ENCODE results near the gene PSMC2.
"Not testable (repeated sequence)": the region's sequence is repeated elsewhere in the genome, so short reads cannot be mapped to it uniquely, and the experiment has no call there.

Gene PSMC2

DNA sequence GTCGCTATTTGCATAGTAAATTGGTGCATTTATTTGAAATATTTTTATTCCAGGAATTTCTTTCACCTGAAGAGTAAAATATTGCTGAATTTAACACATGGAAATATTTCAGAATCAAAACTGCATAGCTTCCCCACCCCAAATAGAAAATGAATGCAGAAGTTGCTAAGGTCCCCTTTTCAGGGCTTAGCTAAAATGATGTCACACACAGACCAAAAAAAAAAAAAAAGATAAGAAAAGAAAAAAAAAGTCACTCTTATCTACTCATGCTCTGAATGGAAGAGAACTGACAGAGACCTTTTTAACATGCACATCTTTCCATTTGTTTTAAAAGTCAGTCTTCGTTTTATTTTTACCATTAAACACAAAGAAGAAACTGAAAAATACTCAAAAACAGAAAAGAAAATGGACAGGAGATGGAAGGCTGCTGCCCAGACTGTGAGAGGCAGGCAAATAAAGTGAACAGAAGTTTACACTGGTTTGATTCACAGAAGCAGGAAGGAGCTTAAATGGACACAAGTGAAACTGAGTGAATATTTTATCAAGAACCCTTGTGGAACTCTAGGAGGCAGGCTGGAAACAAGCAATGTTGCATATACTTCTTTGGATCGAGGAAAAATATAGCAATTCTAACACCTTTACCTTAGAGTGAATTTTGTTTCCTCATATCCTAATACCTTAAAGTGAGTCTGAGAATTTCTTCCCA, 32.0 kb downstream of the PSMC2 start:
- FAIRE-seq = no peak

DNA sequence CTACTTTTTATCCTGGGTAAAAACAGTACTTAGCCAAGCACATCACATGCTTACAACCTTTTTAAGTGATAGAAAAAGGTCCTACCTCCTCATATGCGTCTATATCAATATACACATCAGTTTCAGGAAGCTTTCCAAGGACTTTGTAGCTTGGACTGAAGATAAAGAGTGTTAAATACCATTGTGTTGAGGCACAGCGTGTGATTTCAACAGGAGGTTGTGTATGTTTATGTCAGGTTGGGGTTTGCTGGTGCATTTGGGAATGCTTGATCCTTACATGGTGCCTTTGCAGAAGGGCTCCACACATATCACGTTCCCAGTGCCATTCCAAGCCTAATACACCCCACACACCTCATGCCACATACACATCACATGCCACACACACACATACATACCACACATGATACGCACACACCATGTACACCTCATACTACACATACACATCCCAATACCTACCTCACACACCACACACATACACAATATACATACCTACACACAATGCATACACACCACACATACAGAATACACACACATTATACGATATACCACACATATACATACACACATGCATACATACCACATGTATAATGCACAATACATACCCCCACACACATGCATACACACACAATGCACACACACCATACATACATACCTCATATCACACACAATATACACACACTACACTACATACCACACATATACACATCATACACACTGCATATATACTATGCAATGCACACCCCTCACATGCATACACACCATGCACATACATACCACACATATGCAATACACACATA, 33.1 kb downstream of the PSMC2 start:
- no peak for FAIRE-seq

DNA sequence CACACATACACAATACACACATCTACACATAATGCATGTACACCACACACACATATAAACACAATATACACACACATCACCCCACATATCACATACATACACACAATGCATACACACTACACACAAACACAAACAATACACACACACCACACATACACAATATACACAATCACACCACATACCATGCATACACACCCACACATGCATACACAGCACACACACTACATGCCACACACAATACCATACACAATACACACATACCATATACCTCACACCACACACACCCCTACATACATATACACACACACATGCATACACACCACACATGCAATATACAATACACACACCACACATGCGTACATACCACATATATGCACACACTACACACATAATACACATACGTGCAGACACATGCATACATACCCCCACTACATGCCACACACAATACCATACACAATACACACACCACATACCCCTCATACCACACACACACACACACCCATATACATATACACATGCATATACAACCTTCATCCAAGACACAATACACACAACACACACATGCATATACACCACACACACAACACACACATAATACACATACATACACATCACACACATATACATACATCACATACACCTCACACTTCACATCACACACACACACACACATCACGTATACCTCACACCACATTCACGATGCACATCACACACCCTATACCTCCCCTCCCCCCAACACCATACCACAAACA, 34.0 kb downstream of the PSMC2 start:
- FAIRE-seq = no peak

DNA sequence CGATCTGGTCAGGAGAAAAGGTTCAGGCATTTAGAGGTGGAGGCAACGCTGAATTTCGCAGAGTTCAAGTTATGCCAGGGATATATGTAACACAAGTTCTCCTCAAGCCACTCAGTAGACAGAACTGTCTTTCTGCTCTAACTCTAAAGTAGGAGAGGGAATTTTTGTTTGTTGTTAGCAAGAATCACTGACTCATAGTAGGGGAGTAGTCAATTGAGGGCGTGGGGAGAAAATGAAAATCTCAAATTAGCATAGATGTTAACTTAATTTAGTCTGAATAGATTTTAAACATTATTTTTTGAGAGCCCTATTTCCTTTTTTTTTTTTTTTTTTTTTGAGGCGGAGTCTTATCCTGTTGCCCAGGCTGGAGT, 34.6 kb downstream of the PSMC2 start:
- no peak for FAIRE-seq

DNA sequence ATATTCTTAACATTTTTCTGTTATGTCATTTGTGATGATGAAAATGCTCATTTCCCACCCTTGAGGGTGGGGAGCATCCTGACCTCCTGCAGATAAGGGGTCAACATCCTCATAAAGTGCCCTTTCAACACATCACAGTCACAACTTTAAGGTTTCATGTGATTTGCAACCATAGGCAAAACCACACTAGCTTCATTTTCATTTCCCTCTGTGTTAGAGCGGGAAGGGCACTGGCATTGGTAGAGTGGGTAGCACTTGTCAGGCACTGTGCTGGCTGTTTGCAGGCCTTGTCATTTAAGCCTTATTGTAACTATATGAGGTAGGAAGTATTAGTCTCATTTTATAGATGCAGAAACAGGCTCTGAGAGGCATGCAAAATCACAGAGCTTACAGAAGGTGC, 39.8 kb downstream of the PSMC2 start:
- FAIRE-seq = no peak

DNA sequence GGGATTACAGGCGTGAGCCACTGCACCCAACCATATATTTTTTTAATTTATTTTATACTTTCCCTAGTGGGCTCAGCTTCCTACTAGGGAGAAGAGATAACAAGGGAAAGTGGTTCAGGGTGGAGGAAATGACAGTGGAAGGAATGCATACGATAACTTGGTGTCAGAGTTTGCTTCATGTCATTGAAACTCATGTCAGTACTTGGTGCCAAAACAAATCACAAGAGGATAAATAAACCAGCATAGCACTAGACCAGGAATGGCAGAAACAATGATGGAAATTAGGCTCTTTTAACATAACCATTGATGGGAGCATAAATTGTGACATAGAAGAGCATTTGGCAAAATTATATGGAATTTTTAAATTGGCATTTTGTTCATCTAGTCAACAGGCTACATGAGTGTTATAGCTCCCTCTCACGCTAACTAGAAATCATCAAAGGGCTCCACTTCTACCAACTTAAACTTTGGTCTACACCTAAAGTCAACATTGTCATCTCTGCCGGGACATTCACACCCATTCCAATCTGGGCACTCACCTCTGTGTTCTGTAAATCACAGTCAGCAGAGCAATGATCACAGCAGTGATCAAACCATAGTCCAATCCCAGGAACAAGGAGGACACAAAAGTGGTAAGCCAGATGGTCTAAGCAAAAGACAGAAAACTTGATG, 41.2 kb downstream of the PSMC2 start:
- no peak for FAIRE-seq

DNA sequence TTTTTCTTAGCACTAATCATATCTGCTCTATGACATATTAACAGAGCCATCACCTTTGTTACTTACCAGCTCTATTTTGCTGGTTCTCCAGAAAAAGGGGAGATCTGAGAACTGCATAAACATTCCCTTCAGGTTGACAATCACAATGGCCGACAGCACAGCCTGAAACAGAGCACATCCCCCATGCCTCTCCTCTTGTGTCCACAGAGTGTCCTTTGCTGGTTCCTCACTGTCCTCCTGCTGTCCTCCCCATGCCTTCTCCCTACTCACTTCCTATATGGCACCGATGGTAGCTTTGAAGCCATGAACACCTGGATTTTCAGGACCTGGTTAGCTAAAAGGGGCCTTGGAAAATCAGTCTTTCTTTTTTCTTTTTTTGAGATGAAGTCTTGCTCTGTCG, 41.8 kb downstream of the PSMC2 start:
- FAIRE-seq = no peak

DNA sequence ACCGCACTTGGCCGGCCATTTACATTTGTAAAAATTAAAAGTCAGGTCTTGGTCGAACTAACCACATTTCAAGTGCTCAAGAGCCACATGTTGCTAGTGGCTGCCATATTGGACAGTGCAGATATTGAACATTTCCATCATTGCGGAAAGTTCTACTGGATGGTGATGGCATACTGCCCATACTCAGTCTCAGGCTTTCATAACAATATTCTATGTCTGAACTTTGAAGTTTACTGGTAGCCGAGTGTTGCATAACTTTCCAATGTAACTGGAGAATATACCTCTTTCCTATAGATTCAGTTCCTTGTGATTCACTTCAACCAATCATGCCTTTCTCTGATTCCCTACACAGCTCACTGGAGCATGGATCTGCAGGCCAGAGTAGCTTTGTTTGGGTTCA, 43.7 kb downstream of the PSMC2 start:
- no peak for FAIRE-seq

DNA sequence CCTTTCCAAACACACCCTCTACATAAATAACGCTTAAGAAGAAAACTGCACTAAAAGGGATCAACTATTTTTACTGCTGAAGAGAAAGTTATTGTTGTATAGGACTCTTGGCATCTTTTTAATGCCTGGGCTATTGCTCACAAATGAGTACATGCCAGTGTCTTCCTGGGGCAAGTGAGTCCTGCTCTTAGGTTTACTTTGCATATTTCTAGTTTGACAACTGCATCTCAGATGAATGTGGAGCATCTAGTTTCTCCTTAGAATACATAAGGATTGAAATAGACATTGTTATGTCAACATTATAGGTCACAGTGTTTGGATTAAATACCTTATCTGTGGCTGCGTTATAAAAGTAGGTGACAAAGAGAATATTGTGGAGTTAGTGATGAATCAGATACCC, 44.5 kb downstream of the PSMC2 start:
- no peak for FAIRE-seq

DNA sequence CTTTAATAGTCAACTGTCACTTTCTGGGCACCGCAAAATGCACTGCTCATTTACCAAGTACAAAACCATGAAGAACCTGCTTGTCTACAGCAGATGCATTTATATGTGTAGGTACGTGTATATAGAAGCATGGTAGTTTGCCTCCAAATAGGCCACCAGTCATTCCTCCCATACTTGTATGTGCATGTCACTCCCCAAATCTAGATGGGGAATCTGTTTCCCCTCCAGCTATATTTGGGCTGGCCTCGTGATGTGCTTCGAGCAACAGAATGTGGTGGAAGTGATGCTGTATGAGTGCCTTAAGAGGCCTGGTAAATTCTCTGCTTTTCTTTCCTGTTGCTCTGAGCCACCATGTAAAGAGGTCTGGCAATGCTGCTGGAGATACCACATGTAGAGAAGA, 47.1 kb downstream of the PSMC2 start:
- FAIRE-seq = no peak

DNA sequence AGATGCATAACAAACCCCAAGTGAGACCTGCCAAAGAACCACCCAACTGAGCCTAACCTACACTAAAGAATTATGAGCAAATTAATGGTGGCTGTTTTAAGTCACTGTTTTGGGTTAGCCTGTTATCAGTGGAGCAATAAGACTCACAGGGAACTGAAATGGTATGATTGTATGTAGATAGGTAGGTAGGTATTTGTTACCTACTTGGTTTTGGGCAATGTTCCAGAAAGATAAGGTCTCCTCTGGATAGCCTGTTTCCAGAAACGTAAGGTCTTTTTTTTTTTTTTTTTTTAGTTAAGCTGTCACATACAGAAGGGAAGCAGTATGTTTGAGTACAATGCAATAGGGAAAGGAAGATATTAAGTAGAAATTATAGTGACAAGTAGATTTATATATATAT, 47.6 kb downstream of the PSMC2 start:
- FAIRE-seq = no peak

DNA sequence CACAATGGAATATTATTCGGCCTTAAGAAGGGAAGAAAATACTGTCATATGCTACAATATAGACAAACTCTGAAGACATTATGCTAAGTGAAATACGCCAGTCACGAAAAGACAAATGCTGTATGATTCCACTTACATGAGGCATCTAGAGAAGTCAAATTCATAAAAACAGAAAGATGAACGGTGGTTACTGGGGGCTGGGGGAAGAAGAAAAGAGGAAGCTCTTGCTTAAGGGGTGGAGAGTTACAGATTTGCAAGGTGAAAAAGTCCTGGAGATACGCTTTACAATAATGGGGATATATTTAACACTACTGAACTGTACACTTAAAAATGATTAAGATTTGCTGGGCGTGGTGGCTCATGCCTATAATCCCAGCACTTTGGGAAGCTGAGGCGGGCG, 49.0 kb downstream of the PSMC2 start:
- no peak for FAIRE-seq

DNA sequence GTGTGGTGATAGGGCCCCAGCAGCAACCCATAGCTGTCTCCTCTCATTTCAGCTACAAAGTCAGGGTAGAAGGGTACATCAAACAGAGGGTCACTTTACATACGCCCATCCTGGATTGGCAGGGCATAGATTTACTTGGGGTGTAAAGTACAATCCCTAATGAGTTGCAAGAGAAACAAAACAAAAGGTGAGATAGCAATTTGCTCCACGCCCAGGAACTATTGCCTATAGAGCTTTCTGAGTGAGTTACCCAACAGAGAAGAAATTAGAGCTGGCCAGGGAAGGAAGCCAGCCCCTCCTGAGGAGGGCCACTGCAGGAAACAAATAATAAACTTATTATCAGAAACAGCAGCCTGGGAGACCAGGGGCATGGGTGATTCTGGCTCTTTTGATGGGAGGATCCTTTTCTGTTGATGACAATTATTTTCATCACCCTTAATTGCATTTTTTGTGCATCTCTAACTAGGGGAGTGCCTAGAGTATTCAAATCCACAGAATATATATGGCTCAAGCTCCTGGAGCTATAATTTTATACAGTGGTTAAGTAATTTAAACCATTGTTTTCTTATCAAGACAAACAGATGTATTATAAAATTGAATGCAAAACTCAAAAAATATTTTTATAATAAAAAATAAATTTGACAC, 51.2 kb downstream of the PSMC2 start:
- FAIRE-seq = no peak

DNA sequence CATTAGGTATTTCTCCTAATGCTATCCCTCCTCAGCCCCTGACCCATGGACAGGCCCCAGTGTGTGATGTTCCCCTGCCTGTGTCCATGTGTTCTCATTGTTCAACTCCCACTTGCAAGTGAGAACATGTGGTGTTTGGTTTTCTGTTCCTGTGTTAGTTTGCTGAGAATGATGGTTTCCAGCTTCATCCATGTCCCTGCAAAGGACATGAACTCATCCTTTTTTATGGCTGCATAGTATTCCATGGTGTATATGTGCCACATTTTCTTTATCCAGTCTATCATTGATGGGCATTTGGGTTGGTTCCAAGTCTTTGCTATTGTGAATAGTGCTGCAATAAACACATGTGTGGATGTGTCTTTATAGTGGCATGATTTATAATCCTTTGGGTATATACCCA, 52.2 kb downstream of the PSMC2 start:
- FAIRE-seq = not testable (repeated sequence)

DNA sequence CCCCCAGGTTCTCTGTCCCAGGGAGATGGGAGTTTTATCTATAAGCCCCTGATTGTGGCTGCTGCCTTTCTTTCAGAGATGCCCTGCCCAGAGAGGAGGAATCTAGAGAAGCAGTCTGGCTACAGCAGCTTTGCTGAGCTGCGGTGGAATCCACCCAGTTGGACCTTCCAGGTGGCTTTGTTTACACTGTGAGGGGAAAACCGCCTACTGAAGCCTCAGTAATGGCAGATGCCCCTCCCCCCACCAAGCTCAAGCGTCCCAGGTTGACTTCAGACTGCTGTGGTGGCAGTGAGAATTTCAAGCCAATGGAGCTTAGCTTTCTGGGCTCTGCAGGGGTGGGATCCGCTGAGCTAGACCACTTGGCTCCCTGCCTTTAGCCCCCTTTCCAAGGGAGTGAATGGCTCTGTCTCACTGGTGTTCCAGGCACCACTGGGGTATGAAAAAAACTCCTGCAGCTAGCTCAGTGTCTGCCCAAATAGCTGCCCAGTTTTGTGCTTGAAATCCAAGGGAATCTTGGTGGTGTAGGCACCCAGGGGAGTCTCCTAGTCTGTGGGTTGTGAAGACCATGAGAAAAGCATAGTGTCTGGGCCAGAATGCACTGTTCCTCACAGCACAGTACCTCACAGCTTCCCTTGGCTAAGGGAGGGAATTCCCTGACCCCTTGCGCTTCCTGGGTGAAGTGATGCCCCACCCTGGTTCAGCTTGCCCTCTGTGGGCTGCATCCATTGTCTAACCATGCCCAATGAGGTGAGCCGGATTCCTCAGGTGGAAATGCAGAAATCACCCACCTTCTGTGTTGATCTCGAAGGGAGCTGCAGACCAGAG, 58.6 kb downstream of the PSMC2 start:
- not testable (repeated sequence) for FAIRE-seq

DNA sequence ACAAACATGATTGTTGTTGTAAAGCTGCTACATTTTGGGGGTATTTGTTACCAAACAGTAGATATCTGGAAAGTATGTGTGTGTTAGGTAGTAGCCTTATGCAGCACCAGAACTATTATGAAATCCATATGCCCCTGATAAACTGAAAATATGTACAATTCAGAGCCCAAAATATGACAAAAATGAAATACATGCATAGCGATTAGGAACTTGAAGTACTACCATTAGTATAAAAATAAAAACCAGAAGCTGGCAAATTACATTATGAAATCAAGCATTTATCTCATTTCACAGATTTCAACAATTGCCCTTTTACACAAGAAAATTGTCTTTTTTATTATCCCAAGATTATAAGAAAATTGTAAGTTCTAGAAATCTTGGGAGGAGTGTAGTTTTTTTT, 64.7 kb downstream of the PSMC2 start:
- FAIRE-seq = no peak

DNA sequence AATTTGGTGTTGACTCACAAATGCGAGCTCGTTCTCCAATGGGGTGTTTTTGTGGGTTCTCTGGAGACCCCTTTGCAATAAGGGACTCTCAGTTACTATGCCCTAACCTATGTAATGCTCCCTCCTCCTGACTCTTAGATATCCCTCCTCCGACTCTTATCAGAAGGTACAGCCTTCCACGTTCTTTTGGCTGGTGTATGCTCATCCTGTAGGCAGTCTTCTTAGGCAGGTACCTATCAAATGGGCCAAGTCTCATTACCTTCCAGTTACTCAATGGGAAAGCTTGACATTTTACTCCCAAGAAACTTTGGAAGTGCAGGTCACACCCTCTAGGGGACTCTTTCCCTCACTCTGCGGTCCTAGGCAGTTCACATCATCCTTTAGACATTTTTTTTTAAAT, 66.0 kb downstream of the PSMC2 start:
- no peak for FAIRE-seq

DNA sequence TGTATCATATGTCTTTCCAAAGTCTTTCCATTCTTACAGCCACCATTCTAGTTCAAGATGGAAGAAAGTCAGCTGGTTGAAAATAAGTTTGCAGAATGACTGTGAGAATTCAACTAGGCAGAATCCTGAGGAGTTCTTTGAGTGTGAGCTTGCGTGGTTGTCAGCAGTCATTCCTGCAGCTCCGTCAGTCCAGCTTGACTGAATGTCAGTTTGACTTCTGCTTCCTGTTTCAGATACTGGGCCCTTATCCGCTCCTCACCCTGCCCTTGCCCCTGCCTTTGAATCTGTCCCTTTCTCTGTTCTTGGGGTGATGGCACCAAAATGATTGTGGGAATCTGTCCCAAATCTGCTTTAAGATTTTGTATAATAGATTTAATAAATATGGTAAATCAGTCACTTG, 70.8 kb downstream of the PSMC2 start:
- no peak for FAIRE-seq

All from colon (tissue), 2 donors.